ENCODE measurements around the gene ERN1.

DNA sequence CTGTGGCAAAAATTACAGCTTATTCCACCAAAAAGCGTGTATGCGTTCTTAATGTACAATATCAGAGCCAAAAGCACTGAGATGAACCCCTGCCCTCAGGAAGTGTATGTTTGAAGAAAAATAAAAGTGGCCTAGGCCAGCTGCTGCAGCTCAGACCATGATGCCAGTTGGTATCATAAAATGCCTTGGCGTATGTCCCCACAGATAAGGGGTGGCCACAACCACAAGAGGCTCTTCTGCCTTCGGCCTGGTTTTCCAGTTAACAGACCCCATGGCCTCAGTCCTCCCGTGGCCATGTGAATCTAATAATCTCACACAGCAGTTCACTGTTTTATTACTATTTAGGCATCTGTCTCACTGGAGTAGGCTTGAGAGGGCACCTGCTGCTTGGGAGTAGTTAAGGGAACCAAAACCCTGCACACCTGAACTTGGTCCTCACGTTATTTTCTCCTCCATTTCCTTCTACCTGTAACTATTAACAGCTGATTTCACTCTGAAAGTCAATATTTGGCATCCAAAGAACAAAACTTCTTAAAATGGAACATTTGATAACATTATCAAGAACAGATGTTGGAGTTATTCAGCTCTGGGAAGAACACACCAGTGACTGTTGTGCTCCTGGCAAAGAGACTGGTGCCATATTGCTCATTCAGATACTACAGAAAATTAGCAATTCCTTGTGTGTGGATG lies 34.8 kb upstream of the ERN1 start:
- TF ChIP-seq, protein P1, sequence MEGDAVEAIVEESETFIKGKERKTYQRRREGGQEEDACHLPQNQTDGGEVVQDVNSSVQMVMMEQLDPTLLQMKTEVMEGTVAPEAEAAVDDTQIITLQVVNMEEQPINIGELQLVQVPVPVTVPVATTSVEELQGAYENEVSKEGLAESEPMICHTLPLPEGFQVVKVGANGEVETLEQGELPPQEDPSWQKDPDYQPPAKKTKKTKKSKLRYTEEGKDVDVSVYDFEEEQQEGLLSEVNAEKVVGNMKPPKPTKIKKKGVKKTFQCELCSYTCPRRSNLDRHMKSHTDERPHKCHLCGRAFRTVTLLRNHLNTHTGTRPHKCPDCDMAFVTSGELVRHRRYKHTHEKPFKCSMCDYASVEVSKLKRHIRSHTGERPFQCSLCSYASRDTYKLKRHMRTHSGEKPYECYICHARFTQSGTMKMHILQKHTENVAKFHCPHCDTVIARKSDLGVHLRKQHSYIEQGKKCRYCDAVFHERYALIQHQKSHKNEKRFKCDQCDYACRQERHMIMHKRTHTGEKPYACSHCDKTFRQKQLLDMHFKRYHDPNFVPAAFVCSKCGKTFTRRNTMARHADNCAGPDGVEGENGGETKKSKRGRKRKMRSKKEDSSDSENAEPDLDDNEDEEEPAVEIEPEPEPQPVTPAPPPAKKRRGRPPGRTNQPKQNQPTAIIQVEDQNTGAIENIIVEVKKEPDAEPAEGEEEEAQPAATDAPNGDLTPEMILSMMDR (optimal IDR thresholded peaks at IDR 0.05 in 1 of 3, IDR thresholded peaks at IDR 0.05 in 1 of 3, conservative IDR thresholded peaks at IDR 0.05 in 1 of 3; ENCODE audit: extremely low read depth in 1 of 3, insufficient read depth in 2 of 3, low read length in 3 of 3), result no peak
- no peak for TF ChIP-seq EZH2 (IDR thresholded peaks at IDR 0.05; ENCODE audit: low read length)
